ENCODE data around the gene SMURF1.

GRCh38 chr7:98997846-98998245 is 146.1 kb downstream of the SMURF1 start:
- no peak for TF ChIP-seq SIN3A (IDR thresholded peaks at IDR 0.05; ENCODE audit: borderline replicate concordance, insufficient read depth, low read length)
- no peak for TF ChIP-seq REST (IDR thresholded peaks at IDR 0.05; ENCODE audit: insufficient read depth in 1 of 2, low read depth in 2 of 2, low read length in 2 of 2)
- TF ChIP-seq POLR2AphosphoS5 (IDR thresholded peaks at IDR 0.05; ENCODE audit: low read depth, low read length), result no peak
- no peak for TF ChIP-seq TAF1 (IDR thresholded peaks at IDR 0.05; ENCODE audit: borderline replicate concordance, insufficient read depth, low read length)

All from PFSK-1 (cell line).